Glutamatergic neuron (in vitro differentiated cells): ENCODE data around the gene KCNK13. TPM values are rescaled to one million over a fixed set of nuclear protein-coding genes. Genes with fewer than 3 reads are reported as not detected.

Experiments used
- DNase-seq: peaks from one replicate; pipeline ENCODE4 v3.0.0; 2022
- H3K27ac Mint-ChIP-seq: one replicate; pipeline ENCODE4 v1.8.0; 2020; ENCODE audit warnings: mild to moderate bottlenecking, mixed read lengths, inconsistent platforms; ENCODE audit not compliant: unreplicated experiment
- H3K27me3 Mint-ChIP-seq: one replicate; pipeline ENCODE4 v1.8.0; 2020; ENCODE audit warnings: mild to moderate bottlenecking, moderate library complexity, mixed read lengths, inconsistent platforms; ENCODE audit not compliant: unreplicated experiment
- H3K36me3 Mint-ChIP-seq: one replicate; pipeline ENCODE4 v1.8.0; 2020; ENCODE audit warnings: mild to moderate bottlenecking, mixed read lengths, inconsistent platforms; ENCODE audit not compliant: unreplicated experiment
- H3K4me1 Mint-ChIP-seq: one replicate; pipeline ENCODE4 v1.8.0; 2020; ENCODE audit warnings: mild to moderate bottlenecking, low read depth, mixed read lengths, inconsistent platforms; ENCODE audit not compliant: unreplicated experiment
- H3K4me3 Mint-ChIP-seq: one replicate; pipeline ENCODE4 v1.8.0; 2020; ENCODE audit warnings: mild to moderate bottlenecking, mixed read lengths, inconsistent platforms; ENCODE audit not compliant: unreplicated experiment
- H3K9me3 Mint-ChIP-seq: one replicate; pipeline ENCODE4 v1.8.0; 2020; ENCODE audit warnings: mild to moderate bottlenecking, moderate library complexity, mixed read lengths, inconsistent platforms; ENCODE audit not compliant: unreplicated experiment
- CTCF ChIP-seq: fragments of 200-600 bp; sonication (generic); IDR thresholded peaks from one replicate; pipeline ENCODE4 v1.5.0; 2021; ENCODE audit not compliant: partially characterized antibody, unreplicated experiment
- total RNA-seq: library from RNA; stranded (reverse); fragmentation: NEBNext Ultra II Directional; extraction: Animal tissue kit (Norgen Biotek cat#: 25700); gene quantifications from one replicate; pipeline ENCODE4 v1.2.1, GENCODE V29; 2021; ENCODE audit not compliant: unreplicated experiment

The KCNK13 gene
- total RNA-seq, 1 donor from 2014 or later: not detected

GRCh38 chr14:90093942-90094595 lies 32.3 kb downstream of the KCNK13 start:
- Mint-ChIP-seq H3K27me3 (peaks cover 2% of the 10 kb centered on the region), H3K4me3 (no peak overlapping the region), H3K9me3 (no peaks in the 10 kb centered on the region), H3K4me1 (peaks cover 1% of the 10 kb centered on the region), H3K27ac (no peak overlapping the region), H3K36me3 (peaks cover 3% of the 10 kb centered on the region)
- TF ChIP-seq CTCF: no peak
- no peak for DNase-seq

- H3K27ac Mint-ChIP-seq: no peak overlapping the region
- no peak overlapping the region for H3K4me3 Mint-ChIP-seq
- no peak for DNase-seq
- H3K4me1 Mint-ChIP-seq: no peaks in the 10 kb centered on the region
- no peaks in the 10 kb centered on the region for H3K9me3 Mint-ChIP-seq
- no peak for TF ChIP-seq CTCF
- H3K36me3 Mint-ChIP-seq: no peaks in the 10 kb centered on the region
- H3K27me3 Mint-ChIP-seq: peaks cover 2% of the 10 kb centered on the region
Measured at GRCh38 chr14:90095096-90095495, 33.3 kb downstream of the KCNK13 start.

GRCh38 chr14:90096566-90096965 lies 34.8 kb downstream of the KCNK13 start:
- no peak for TF ChIP-seq CTCF
- Mint-ChIP-seq H3K27ac (no peak overlapping the region), H3K4me3 (no peak overlapping the region), H3K4me1 (no peaks in the 10 kb centered on the region), H3K9me3 (no peaks in the 10 kb centered on the region), H3K36me3 (no peaks in the 10 kb centered on the region), H3K27me3 (peaks cover 2% of the 10 kb centered on the region)
- no peak for DNase-seq

- Mint-ChIP-seq H3K27me3 (peaks cover 2% of the 10 kb centered on the region), H3K4me1 (no peaks in the 10 kb centered on the region), H3K27ac (no peak overlapping the region), H3K9me3 (no peaks in the 10 kb centered on the region), H3K4me3 (no peak overlapping the region), H3K36me3 (peaks cover 5% of the 10 kb centered on the region)
- DNase-seq: no peak
- TF ChIP-seq CTCF: no peak
Measured at GRCh38 chr14:90103808-90104207, 42.0 kb downstream of the KCNK13 start.

GRCh38 chr14:90105756-90106155 lies 44.0 kb downstream of the KCNK13 start:
- H3K4me3 Mint-ChIP-seq: no peak overlapping the region
- H3K36me3 Mint-ChIP-seq: peaks cover 5% of the 10 kb centered on the region
- DNase-seq: no peak
- no peaks in the 10 kb centered on the region for H3K4me1 Mint-ChIP-seq
- H3K27me3 Mint-ChIP-seq: peaks cover 2% of the 10 kb centered on the region
- H3K9me3 Mint-ChIP-seq: peaks cover 2% of the 10 kb centered on the region
- H3K27ac Mint-ChIP-seq: no peak overlapping the region
- TF ChIP-seq CTCF: no peak
